HG03565 (cell line): ENCODE results near the gene TRPV2.
"Not testable (repeated sequence)": the region's sequence is repeated elsewhere in the genome, so short reads cannot be mapped to it uniquely, and the experiment has no call there.

Source experiments
- ATAC-seq: cut with Tn5 transposase; IDR thresholded peaks from one replicate; pipeline ENCODE4 v1.9.1; 2021; ENCODE audit warnings: mild to moderate bottlenecking, moderate library complexity; ENCODE audit not compliant: unreplicated experiment

Gene TRPV2

DNA sequence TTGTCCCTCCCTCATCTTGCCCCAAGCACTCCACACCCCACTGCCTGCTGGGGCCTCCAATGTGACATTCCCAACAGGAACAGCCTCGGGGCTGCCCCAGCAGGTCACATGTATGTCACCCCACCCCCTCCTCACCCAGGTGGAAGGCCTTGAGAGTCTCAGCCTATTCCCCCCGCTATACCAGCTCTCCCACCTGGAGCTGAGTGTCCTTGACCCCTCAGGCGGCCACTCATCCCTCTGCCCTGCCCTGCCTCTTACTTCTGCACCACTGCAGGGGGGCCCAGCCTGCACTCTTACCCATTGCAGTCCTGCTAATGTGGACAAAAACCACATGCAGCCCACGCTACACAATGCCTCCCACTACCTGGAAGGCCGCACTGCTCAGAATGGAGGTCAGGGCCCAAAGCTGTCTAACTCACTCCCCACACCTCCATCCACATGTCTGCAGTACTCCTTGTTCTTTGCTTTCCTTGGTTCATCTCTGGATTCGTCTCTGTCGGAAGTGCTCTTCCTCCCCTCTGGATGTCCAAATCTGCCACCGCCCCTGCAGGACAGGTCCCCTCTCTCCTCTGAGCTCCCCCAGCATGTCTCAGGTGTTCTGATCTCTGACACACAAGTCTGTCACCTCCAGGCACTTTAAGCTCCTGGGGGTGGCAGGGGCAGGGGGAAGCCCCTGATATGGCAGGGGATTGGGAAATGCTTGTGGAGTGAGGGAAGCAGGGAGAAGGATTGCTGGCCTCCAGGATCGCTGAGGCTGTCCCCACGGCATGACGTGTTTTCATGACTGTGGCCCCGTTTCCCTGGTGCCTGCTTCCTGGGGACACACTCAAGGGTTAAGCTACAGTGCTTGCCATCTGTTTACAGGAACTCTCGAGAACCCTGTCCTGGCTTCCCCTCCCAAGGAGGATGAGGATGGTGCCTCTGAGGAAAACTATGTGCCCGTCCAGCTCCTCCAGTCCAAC, 20.8 kb downstream of the TRPV2 start:
- ATAC-seq = no peak

DNA sequence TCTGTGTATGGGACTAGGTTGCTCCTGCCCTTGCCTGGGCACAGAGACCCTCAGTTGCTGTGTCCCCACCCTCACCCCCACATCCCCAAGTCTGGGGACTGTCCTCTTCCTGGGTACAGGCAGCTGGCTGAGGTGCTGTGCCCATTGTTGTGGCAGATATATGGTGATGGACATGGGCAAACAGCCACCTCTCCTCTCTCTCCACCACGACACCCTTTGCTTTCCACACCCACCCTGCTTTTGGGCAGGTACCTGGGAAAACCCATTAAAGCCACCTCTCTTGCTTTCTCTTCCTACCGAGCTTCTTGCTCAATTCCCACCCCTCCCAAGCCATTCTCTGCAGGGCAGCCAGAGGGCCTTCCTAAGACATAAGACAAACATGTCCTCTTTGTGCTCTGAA, 21.7 kb downstream of the TRPV2 start:
- ATAC-seq = no peak

DNA sequence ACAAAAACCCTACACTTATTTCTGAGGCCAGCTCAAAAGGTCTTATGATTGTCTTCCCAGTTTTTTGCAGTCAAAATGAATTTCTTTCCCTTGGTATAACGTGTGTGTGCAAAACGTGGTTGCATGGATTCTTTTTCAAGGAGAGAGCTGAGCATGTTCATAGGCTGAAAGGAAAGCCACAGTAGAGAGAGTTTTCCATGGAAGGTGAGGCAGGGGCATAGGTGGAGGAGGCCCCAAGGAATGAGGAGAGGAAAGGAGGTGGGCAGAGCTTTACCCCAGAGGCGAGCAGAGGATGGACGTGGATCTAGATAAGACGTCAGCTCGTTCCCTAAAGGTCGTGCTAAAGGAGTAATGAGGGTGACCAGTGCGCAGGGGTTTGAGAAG, 22.8 kb downstream of the TRPV2 start:
- ATAC-seq = no peak

DNA sequence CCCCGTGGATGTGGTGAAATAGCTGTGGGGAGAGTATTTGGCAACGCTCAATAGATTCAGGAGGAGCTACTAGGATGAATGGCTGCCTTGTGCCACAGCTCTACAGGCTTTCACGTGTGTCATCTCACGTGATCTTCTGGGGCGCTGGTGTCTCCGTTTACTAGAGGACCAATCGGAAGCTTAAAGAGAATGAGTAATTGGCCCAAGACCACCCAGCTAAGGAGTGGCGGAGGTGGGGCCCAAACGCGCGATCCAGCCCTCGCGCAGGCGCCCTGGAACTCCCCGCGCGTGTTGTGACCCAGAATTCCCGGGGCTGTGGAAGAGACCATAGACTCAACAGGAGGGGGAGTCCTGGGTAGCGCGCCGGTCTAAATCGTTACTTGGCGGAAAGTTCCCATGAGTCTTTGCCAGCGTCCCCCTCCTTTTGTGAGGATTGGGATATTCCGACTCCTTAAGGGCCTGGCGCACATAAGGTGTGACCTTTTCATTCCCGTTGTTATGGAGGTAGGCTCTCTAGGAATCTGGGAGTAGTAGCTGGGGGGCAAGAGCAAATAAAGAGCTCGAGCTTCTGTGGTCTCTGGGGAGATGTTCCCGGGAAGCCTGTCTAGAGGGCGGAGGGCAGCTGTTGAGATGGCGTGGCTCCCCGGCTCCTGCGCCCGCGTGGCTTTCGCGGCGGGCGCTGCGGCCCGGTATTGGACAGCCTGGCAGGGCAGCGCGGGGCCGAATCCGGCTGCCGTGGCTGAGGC, 23.4 kb downstream of the TRPV2 start:
- ATAC-seq = peak; percentile 81

DNA sequence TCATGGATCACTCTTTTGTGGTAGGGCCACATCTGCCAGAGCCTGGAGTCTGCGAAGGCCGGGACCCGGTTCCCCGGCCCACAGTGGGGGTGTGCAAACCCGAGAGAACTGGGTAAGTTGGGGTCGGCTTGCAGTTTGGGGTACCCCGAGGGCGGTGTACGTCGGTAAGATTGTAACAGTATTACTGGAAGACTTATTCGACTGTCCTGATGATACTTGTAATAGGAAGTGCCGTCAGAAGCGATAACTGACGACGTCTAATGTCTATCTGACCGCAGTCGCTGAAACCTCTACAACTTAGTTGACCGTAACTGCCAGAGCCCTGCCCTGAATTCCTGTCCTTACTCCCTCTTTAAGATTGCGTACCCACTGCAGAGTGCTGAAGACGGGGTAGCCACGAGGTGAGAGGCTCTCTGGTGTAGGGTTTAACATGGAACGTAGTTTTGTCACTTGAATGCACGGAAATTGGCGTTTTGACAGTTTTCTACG, 24.0 kb downstream of the TRPV2 start:
- ATAC-seq = no peak

DNA sequence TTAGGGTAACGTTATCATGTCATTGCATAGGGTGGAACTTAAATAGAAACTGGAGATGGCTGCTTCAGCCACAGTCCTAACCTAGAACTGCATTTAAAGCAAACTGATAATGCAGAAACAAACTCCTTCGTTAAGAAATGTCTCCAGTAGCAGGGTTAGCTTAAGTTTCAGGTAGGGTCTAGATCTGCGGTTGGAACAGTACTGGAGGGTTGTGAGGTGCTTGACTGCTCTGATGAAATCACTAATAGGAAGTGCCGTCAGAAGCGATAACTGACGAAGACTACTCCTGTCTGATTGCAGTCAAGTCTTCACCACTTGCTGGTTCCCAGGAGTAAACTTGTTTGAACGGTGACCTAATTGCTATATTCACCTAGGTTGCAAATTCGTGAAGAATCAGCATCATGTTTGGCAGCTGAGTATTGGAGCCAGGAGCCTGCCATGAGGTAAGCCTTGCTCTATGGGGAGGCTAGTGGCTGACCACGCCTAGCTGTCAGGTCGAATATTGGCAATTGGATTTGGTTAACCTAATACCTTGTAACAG, 24.5 kb downstream of the TRPV2 start:
- ATAC-seq = no peak

DNA sequence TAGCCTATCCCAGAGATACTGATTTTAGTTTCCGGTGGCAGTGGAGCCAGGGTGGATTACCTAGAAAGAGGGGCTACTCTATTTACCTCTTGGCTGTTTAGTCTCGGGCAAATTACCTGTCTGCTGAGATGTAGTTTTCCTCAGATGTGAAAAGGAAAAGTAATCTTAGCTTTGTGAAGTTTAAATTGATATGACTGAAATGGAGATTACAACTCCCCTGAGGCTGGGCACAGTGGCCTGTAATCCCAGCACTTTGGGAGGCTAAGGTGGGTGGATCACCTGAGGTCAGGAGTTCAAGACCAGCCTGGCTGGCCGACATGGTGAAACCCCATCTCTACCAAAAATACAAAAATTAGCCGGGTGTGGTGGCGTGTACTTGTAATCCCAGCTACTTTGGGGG, 25.0 kb downstream of the TRPV2 start:
- not testable (repeated sequence) for ATAC-seq

DNA sequence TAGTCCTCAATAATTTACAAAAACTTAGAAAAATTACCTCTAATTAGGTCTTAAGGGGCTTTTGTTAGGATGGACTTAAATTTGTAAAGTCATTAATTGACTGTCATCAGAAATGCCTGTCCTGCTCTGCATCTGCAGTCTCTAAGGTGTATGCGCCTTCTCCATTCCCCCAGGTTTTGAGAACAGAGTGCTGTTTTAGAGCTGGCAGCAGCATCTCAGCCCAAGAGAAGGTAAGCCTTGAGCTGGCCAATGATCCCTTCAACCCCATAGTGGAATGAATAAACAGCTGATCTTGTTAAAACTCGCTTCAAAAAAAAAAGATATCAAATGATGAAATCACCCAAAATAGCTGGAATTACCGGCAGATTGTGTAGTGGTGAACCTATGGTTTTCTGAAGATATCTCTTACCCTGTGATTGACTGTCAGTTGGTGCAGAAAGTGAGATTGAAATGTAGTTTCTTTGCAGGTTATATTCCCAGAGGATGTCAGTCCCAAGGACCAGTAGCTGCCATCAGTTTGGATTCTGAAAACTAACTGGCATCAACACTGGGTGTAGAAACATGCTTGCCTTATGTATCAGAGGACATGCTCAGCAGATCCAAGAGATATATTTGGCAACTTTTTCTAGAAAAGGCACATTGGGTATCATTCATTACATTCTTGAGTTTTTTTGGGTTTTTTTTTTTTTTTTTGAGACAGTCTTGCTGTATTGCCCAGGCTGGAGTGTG, 25.7 kb downstream of the TRPV2 start:
- no peak for ATAC-seq

DNA sequence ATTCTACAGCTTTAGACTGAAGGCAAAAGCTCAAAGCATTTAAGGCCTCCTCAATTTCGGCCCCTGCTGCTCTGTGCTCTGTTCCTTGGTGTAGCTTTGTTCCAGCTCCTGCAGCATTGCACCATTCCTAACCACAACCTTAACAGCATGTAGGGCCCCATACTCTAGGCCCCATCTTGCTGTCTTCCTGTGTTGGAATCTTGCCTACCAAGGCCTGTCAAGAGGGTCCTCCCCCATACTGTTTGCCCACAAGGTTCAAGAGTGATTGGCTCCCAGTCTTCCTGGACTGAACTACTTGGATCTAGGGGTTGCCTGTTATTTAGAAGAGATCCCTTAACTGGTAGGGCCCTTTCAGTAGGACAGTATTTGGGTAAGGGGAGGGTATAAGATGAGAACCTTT, 26.8 kb downstream of the TRPV2 start:
- no peak for ATAC-seq

DNA sequence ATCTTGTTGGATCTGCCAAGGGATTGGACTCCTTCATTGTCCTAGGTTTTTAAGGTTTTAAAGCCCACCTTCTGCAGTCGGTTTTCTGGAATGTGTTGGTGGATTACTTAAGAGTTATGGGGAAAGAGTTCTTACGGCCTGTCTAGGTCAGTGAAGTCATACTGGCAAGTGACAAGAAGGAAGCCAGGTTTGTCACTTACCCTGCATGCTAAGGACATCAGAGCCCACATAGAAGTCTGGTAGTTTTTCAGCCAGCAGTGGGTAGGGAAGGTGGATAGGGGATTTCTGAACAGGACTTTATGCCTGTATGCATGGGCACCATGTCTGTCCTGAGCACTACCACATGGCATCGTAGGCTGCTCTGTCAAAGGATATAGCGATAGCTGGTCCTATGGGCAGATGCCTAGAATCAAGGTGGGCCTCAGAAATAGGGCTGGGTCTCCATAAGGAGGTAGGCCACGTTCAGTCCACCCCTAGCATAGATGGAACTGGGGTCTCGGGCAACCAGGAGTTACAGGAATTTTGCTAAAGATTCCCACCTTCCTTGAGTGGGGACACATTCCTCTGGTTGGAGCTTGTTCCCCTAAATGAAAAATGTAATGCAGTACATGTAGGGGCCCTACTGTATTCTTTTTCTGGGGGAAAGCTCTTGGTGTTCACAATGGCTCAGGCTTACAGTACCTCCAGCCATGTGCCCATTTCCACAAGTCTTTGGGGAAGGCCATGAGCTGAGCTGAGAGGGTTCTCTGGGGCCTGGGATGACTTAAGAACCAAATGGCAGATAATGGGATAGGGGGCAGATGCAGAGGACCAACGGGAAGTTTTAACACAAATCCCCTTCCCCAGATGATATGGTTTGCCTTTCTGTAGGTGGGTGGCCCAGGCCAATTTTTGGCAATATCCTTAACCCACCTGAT, 27.5 kb downstream of the TRPV2 start:
- no peak for ATAC-seq

DNA sequence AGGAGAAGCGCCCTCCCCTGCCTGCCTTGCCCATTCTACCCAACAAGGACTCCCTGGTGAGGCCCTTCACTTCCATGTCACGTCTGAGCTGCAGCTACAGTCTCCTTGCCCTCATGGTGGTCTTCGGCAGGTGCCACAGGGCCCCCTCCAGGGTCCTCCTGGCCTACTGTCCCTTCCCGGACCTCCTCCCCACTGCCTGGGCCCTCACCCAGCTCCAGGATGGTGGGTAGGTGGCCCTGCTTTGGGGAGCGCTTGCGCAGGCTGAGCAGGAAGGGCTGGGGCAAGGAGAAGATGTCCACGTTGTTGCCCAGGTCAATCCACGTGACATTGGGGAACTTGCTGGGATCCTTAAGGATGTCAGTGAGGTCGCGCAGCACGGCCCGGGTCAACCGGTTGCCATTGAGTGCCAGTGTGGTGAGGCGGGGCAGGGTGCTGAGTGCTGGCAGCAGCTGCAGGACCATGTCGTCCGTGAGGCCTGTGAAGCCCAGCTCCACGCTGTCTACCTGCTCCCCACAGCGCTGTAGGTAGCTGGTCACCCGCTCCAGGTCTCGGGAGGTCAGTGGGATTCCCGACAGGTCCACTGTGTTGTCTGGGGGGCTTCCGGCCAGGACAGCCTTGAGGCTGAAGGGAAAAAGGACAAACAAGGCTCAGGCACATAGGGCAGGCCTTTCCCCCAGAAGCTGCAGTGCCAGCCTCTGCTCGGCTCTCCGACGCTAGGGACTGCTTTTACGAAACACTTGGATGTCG, 28.3 kb downstream of the TRPV2 start:
- ATAC-seq = no peak

DNA sequence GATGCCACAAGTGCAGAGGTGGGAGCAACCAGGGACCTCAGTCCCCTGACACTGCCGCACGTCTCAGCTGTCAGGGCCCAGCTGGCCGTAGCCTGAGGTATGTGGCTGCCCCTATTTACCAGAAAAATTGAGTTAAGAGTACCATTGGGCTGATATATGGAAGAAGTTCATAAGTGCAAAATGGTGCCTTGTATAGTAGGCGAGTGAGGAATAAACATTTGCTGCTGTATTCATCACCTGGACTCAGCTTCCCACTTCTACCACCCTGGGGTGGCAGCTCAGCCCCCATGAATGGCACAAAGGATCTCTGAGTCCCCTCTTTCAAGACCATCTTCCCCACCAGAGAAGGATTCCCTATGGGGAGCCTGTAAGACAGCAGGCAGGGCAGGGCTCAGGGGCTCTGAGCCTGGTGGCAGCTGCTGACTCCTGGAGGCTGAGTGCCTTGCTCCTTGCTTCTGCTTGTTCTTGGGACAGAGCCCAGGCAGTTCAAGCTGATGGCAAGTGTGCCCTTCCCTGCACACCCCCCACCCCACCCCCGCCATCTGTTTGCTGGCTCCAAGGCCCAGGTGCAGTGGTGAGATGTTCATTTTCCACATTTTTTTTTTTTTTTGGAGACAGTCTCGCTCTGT, 29.0 kb downstream of the TRPV2 start:
- no peak for ATAC-seq

DNA sequence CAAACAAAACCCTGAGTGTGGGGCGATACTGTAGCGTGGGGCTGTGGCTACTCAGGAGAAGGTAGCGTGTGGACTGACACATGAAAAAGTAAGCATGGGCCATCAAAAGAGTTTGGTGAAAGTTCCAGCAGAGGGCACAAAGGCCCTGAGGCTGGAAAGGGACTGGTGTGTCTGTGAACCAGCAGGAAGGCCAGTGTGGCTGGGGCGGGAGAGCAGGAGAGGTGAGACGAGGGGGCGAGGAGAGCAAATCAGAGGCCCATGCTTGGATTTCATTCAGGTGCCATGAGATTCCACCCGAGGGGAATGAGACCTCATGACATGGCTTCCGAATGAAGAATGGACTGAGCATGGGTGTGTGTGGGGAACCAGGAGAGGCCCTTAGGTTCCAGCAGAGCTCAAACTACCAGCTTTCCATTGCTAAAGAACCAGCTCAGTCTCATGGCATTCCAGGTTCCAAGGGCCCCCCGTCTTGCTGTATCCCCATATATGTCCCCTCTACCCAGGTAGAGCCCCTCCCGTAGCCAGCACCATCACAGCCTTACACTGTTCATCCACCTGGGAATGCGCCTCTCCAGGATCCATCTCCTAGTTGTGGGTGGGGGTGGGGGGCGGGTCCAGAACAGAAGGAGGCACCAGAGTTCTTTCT, 31.1 kb downstream of the TRPV2 start:
- no peak for ATAC-seq

DNA sequence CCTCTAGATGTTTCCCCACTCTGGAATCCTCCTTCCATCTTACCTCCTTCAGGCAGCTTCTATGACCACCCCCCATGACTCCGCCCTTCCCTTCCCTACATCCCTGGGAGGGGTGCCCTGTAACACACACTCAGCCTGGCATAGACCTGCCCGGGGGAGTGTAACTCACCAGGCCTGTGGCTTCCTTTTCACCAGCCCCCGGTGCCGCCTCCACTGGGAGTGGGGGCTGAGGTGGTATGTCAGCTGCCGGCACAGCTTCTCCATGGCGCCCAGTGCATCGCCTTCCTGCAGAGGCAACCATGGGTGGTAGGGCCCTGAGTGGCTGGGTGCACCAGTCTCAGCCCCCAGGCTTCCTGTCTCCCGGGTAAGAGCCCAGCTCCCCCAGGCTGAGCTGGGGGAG, 32.3 kb downstream of the TRPV2 start:
- ATAC-seq = no peak

DNA sequence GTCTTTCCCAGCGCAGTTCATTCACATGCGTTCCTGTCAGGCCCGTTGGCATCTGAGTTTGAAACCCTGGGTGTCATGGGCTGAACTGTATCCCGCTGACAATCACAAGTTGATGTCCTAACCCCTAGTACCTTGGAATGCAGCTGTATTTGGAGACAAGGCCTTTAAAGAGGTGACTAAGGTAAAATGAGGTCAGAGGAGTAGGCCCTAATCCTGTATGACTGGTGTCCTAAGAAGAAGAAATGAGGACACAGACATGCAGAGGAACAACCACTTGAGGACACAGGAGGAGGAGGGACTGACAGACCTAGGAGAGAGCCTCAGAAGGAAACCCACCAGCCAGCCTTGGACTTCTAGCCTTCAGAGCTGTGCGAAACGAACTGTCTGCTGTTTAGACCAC, 33.1 kb downstream of the TRPV2 start:
- ATAC-seq = no peak

DNA sequence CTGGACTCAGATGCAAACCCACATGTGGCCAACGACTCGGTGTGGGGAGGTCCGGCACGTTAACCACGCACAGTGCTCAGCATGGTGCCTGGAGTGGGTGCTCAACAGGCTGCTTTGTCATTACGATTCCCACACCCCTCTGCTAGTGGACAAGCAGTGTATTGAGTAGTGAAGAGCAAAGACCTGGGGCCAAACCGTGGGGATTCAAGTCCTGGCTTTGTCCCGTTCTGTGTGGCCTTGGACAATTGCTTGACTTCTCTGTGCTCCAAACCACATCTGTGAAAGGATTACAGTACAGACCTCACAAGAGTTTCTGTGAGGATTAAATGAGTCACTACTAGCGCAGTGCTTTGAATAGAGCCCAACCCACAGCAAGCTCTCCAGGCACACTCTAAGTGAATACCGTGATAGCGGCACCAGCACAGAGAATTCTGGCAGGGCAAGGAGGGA, 33.8 kb downstream of the TRPV2 start:
- ATAC-seq = no peak

DNA sequence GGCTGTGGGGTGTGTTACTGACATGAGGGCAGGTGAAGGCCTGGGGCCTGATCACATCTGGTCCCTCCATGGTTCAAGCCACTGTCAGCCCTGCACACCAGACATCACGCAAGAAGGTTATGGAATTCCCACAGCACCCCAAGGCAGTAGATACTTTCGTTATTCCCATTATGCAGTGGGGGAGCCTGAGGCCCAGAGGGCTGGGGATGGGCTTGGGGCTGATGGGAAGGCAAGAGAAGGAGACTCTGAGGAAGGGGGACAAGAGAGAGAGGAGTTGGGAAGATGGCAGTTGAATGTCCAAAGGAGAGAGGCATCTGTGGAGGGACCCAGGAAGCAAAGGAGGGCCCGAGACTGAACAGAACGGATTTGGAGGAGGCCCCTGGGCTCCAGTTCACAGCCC, 34.7 kb downstream of the TRPV2 start:
- no peak for ATAC-seq

DNA sequence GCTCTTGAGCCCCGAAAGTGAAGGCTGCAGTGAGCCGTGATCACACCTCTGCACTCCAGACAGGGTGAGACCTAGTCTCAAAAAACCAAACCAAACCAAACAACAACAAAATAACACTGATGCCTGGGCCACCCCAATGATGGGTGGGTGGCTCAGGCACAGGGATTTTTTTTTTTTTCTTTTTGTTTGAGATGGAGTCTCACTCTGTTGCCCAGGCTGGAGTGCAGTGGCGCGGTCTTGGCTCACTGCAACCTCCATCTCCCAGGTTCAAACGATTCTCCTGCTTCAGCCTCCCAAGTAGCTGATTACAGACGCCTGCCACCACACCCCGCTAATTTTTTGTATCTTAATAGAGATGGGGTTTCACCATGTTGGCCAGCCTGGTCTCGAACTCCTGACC, 36.9 kb downstream of the TRPV2 start:
- ATAC-seq = not testable (repeated sequence)
